HG03469 (cell line): Measurements from ENCODE around the gene CHTF8.
"Not testable (repeated sequence)": the region's sequence is repeated elsewhere in the genome, so short reads cannot be mapped to it uniquely, and the experiment has no call there.

Experiments
- ATAC-seq: cut with Tn5 transposase; IDR thresholded peaks from one replicate; pipeline ENCODE4 v1.9.1; 2021; ENCODE audit warnings: mild to moderate bottlenecking, moderate library complexity, moderate number of reproducible peaks; ENCODE audit not compliant: unreplicated experiment

The CHTF8 gene, protein sequence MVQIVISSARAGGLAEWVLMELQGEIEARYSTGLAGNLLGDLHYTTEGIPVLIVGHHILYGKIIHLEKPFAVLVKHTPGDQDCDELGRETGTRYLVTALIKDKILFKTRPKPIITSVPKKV

GRCh38 chr16:69132424-69133252, at the start of gene CHTF8, which contains the start of gene UTP4:
TSS of gene CHTF8 (minus strand) at chr16:69132588. CDS start at chr16:69121458, 11,130 bp downstream.
TSS of gene UTP4 (plus strand) at chr16:69132649. CDS start at chr16:69133460, 811 bp downstream.
- ATAC-seq: peak; percentile 44

- ATAC-seq: no peak
Measured at GRCh38 chr16:69180011-69180338, 47.6 kb upstream of the CHTF8 start.

DNA sequence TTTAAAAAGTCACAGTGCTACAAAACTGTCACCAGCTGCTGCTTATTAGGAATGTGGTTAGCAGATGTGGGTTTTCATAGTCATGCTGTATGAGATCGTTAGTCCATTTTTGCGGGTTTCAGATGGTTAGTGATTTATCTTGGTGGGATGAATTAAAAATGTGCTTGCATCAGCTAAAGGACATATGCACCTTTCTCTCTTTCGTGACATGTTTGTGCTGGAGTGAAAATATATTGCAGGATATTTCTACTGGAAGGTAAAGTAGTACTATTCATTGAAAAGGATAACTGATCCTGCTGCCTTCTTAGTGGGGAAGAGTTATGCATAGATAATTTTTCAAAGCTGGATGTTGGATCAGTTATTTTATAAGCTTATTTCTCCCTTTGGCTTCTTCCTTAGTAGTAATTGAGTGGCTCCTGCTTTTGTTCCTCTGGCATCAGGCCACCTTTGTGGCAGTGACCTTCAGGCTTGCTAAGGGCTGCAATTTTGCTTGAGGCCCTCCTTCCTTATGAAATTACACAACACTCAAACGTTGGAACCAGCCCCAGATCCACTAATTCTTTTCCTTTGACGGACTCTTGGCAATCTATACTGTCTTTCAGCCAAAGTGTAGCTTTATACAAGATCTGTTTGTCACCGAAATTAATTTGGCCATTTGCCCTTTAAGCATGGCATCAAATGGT, 47.1 kb upstream of the CHTF8 start:
- ATAC-seq: no peak

DNA sequence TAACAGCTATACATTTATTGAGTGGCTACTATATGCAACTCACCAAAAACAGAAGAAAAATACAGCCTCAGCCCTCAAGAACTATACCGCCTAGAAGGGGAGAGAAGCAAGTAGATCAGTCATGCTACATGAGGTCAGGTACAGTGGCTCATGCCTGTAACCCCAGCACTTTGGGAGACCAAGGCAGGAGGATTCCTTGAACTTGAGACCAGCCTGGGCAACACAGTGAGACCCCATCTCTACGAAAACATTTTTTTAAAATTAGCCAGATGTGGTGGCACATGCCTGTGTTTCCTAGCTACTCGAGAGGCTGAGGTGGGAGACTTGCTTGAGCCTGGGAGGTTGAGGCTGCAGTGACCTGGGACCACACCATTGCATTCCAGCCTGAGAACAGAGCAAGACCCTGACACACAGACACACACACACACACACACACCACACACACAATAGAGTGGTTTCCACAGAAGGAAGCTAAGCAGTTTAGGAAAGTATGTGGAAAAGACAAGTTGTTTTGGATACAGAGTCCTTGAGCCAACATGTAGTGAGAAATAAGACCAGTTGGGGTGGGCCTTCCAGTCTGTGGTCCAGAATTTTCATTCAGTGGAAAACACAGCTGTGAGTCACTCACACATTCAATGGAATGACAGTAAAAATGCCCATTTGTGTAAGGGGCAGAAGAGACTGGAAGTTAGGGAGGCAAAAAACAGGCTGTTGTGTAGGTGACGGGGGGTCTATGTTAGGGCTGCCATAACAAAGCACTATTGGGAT, 43.8 kb upstream of the CHTF8 start:
- no peak for ATAC-seq

DNA sequence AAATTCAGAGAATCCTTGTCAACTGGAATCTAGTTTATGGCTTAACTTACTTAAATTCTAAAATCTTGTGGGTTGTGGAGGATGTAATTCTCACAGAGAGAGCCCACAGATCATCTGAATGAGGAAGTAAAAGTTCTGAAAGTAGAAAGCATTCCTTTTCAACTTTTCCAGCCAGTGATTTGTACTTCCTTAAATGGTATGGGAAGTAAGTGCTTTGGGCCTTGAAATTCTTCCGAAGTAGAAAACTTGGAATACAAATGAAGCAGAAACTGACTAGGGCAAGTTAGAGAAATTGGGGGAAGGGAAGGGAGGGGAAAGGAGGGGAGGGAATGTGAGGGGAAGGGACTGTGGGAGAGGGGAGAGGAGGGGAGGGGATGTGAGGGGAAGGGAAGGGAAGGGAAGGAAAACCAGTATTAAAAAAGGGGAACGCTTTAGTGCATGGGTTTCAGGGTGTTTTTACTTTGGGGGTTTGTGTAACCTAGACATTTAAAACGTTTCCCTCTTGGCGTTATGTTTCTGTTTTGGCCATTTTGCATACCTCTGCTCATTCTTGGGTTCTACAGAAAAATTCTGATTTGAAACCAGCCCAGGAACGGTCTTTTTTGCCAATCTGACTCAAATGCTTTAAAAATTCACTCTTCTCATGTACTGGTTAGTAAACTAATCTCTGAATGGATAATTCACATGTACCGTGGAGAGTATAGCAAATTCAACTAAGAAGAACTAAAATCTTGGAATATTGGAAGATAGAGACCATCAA, 39.1 kb upstream of the CHTF8 start:
- ATAC-seq: no peak

- no peak for ATAC-seq
Measured at GRCh38 chr16:69169607-69170352, 37.4 kb upstream of the CHTF8 start.

- no peak for ATAC-seq
Measured at GRCh38 chr16:69169051-69169450, 36.7 kb upstream of the CHTF8 start.

DNA sequence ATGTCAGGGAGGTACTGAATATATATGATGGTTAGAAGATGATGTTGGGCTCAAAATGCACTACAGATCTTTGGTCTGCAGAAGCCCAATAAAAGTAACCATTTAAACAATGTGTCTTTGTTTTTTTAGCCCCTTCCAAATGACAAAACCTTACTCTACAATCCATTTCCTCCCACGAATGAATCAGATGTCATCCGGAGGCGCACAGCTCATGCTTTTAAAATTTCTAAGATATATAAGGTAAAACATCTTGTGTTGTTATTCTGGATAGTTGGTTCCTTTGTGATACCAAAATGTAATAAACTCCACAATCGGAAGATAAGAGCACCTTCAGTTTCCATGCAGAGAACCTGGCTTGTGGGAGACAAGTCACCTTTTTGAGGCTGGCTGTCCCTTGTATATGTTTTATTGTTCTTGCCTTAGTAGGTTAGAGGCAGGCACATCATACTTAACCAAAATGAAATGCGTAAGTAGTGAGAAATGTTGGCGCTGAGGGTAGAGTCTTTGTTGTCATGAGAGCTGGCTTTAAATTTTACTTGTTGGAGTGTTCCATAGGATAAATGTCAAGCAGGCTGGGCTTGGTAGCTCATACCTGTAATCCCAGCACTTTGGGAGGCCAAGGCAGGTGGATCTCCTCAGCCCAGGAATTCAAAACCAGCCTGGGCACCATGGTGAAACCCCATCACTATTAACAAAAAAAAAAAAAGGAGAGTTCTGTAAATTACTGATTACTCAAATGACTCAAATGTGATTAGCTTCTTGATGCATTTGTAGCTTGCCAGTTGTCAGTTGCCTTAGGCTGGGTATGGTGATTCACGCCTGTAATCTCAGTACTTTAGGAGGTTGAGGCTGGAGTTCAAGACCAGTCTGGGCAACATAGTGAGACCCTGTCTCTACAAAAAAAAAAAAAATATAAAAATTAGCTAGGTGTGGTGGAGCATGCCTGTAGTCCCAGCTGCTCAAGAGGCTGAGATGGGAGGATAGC, 34.9 kb upstream of the CHTF8 start:
- ATAC-seq: no peak

- no peak for ATAC-seq
Measured at GRCh38 chr16:69166221-69166833, 33.9 kb upstream of the CHTF8 start.

- no peak for ATAC-seq
Measured at GRCh38 chr16:69165584-69165983, 33.2 kb upstream of the CHTF8 start.

DNA sequence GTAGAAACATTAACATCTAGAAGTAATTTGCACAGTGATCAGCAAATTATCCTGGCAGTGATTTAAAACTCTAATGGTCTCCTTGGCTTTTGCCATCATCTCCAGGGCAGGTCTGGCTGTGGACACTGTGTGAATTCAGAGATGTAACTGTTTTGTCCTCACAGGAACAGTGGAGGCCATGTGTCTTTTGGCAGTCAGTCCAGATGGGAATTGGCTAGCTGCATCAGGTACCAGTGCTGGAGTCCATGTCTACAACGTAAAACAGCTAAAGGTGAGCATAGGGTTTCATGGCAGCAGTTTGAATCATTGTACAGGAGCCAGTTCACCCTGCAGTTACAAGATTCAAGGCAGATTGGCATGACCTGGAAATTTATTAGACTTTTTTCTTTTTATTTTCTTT, 27.8 kb upstream of the CHTF8 start:
- no peak for ATAC-seq

DNA sequence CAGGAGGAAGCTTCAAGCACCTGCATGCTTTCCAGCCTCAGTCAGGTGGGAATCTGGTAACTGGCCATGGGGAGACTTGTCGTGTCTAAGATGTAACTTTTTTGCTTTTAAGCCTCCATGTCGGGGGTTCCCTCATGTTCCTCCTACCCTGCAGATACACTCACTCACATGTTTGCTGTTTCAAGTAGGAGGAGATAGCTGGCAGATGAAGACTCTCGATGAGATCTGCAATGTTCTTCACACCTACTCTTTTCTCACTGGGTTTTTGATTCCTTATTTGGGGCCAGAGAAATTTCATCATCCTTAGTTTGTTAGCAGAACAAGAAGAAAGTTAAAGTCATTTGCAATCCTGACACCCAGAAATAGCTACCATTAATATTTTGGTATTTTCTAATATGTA, 24.8 kb upstream of the CHTF8 start:
- ATAC-seq: no peak

GRCh38 chr16:69150146-69150865, 17.9 kb upstream of the CHTF8 start:
- no peak for ATAC-seq

DNA sequence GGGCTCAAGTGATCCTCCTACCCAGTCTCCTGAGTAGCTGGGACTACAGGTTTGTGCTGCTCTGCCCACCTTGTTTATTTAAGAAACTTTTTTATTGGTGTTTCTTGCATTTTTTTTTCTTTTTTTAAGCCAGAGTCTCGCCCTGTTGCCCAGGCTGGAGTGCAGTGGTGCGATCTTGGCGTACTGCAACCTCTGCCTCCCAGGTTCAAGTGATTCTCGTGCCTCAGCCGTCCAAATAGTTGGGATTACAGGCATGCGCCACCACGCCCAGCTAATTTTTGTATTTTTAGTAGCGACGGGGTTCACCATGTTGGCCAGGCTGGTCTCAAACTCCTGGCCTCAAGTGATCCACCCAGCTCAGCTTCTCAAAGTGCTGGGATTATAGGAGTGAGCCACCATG, 17.2 kb upstream of the CHTF8 start:
- ATAC-seq: not testable (repeated sequence)

DNA sequence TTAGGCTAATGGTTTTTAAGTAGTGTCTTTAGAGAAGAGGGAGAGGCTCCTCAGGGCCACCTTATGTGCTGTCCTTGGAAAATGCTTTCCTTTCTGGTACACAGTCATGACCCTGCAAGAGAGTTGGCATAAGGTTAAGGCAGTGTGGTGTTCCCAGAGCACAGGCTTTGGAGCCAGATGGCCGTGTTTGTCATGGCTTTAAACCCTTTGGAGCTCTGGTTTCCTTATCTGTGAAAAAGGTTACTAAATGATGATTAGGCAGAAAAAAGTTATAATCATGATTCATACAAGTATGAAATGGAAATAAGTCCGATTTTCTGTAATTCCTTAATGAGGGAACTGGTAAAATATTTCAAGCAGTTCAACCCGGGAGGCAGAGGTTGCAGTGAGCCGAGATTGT, 13.3 kb upstream of the CHTF8 start:
- no peak for ATAC-seq

DNA sequence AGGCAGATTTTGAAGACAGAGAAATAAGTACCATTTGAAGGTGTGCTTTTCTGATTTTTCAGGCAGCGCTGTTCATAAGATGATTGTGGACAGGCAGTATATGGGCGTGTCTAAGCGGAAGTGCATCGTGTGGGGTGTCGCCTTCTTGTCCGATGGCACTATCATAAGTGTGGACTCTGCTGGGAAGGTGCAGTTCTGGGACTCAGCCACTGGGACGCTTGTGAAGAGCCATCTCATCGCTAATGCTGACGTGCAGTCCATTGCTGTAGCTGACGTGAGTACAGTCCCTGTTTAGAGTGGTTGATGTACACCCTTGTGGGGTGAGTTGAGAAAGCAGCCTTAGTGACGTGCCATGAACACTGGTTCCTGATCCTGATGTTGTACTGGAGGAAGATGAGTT, 10.7 kb upstream of the CHTF8 start:
- ATAC-seq: no peak

GRCh38 chr16:69141936-69142335, 9.5 kb upstream of the CHTF8 start:
- ATAC-seq: no peak

DNA sequence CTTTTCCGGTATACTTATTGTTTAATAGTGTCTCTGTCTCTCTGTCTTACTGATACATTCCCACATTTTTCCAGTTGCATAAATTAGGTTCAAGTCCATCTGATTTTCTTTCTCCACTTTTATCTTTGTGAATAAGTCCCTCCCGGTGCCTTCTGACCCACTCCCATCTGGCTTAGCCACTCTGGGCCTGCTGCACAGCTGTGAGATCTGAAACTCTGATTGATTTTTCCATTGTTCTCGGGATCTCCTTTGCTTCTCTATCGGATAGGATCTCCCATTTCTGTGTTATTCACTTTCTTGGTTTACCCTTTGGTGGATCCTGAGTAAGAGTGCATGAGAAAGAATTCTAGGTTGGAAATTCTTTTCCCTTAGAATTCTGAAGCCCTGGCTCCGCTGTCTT, 8.6 kb upstream of the CHTF8 start:
- no peak for ATAC-seq
